K562 (cell line): ENCODE measurements around the gene RAB31. TPM values are rescaled to one million over a fixed set of nuclear protein-coding genes. Genes with fewer than 3 reads are reported as not detected.

Experiments
- CEBPG ChIP-seq, 3 experiments: fragments of 200-800 bp in 1 of 3; sonication (Bioruptor generic) in 1 of 3; sonication (generic) in 1 of 3; formaldehyde crosslinking in 1 of 3; IDR thresholded peaks in 2 of 3; conservative IDR thresholded peaks in 1 of 3; 2 replicates each; pipeline versions ENCODE4 v1.6.1 to v1.8.0; 2016 to 2022; ENCODE audit warnings: missing compliant biosample characterization in 2 of 3, missing genetic modification characterization in 2 of 3, mild to moderate bottlenecking in 1 of 3, missing genetic modification reagents in 1 of 3
- DDX20 ChIP-seq: fragments of 450-650 bp; IDR thresholded peaks from 2 replicates; pipeline ENCODE4 v1.6.1; 2016; ENCODE audit warnings: missing genetic modification characterization, low read depth, mild to moderate bottlenecking, missing compliant biosample characterization, moderate library complexity
- FOXK1 ChIP-seq: sonication (generic); formaldehyde crosslinking; IDR thresholded peaks from 2 replicates; pipeline ENCODE4 v1.8.0; 2022; ENCODE audit warnings: missing genetic modification reagents, mild to moderate bottlenecking, borderline replicate concordance
- HMG20A ChIP-seq: fragments of 450-650 bp; formaldehyde crosslinking; conservative IDR thresholded peaks from 2 replicates; pipeline ENCODE4 v1.4.0; 2020; ENCODE audit warnings: mild to moderate bottlenecking, mixed read lengths
- HNRNPH1 ChIP-seq: fragments of 200-400 bp; formaldehyde crosslinking; optimal IDR thresholded peaks from 2 replicates; pipeline ENCODE3; 2017; ENCODE audit warnings: low read depth, mild to moderate bottlenecking, low read length, moderate library complexity
- HNRNPK ChIP-seq: fragments of 200-400 bp; formaldehyde crosslinking; IDR thresholded peaks from one replicate; pipeline ENCODE4 v1.6.1; 2018; ENCODE audit warnings: mild to moderate bottlenecking, low read depth, low read length; ENCODE audit not compliant: poor library complexity, severe bottlenecking
- KAT2B ChIP-seq: IDR thresholded peaks from one replicate; pipeline ENCODE4 v1.6.1; 2012; ENCODE audit warnings: low read depth, mild to moderate bottlenecking, control low read depth, inconsistent platforms, low read length, moderate library complexity
- KLF13 ChIP-seq: fragments of 450-650 bp; IDR thresholded peaks from 2 replicates; pipeline ENCODE4 v1.6.1; 2016; ENCODE audit warnings: missing genetic modification characterization, low read depth, mild to moderate bottlenecking, missing compliant biosample characterization, moderate library complexity, borderline replicate concordance
- MYC ChIP-seq, 2 experiments: fragments of 250-450 bp in 1 of 2; sonication (Bioruptor Pico) in 1 of 2; IDR thresholded peaks; 2 replicates each; pipeline versions ENCODE4 v1.5.1 to v1.6.1; 2012 to 2021; ENCODE audit warnings: low read depth in 2 of 2, borderline replicate concordance in 1 of 2, improper control_type of control experiment in 1 of 2, low read length in 1 of 2, mild to moderate bottlenecking in 1 of 2, moderate library complexity in 1 of 2
- PHF21A ChIP-seq: fragments of 450-650 bp; IDR thresholded peaks from 2 replicates; pipeline ENCODE4 v1.6.1; 2017; ENCODE audit warnings: low read depth, borderline replicate concordance
- POLR3A ChIP-seq: IDR thresholded peaks from 2 replicates; pipeline ENCODE4 v1.6.1; 2011; ENCODE audit warnings: borderline replicate concordance, mild to moderate bottlenecking, moderate library complexity; ENCODE audit not compliant: insufficient read length, insufficient read depth; ENCODE audit errors: extremely low read depth
- SETDB1 ChIP-seq: IDR thresholded peaks from one replicate; pipeline ENCODE4 v1.6.1; 2012; ENCODE audit warnings: low read length, control low read depth, inconsistent platforms
- ZNF3 ChIP-seq: fragments of 250-450 bp; sonication (Bioruptor Pico); IDR thresholded peaks from 2 replicates; pipeline ENCODE4 v1.5.0; 2021; ENCODE audit warnings: mild to moderate bottlenecking, moderate library complexity
- polyA plus RNA-seq, 8 experiments: library from polyadenylated mRNA; depleted of rRNA in 4 of 8; stranded (reverse) in 5 of 8; unstranded in 3 of 8; fragments of >200 nt; fragmentation: Nextera tagmentation in 2 of 8; fragmentation: Illumina TruSeq in 1 of 8; extraction: Ambion mirVana in 2 of 8; extraction: Trizol in 1 of 8; gene quantifications; 2 replicates each; pipeline versions ENCODE4 v1.2.1 to v1.2.3, GENCODE V29; 2011 to 2014; ENCODE audit warnings: inconsistent platforms in 1 of 8, missing spikeins in 1 of 8
- total RNA-seq, 7 experiments: library from RNA; depleted of rRNA in 6 of 7; stranded (reverse); fragments of >200 nt in 6 of 7; fragmentation: Illumina TruSeq in 2 of 7; extraction: Trizol in 2 of 7; gene quantifications; 2 replicates each; pipeline versions ENCODE4 v1.2.1 to v1.2.3, GENCODE V29; 2011 to 2021; ENCODE audit warnings: low replicate concordance in 1 of 7
- TF ChIP-seq, protein P1 (sequence below): sonication (generic); formaldehyde crosslinking; IDR thresholded peaks from 2 replicates; pipeline ENCODE4 v1.8.0; 2023; ENCODE audit warnings: mild to moderate bottlenecking, missing genetic modification reagents
- TF ChIP-seq, protein P2 (sequence below): fragments of 250-450 bp; sonication (Bioruptor Pico); IDR thresholded peaks from 2 replicates; pipeline ENCODE4 v1.8.0; 2022; ENCODE audit warnings: moderate library complexity, mild to moderate bottlenecking, inconsistent platforms
- TF ChIP-seq, protein P3 (sequence below): fragments of 450-650 bp; IDR thresholded peaks from 2 replicates; pipeline ENCODE4 v1.7.0; 2016; ENCODE audit warnings: borderline replicate concordance
- TF ChIP-seq, protein P4 (sequence below): sonication (generic); formaldehyde crosslinking; IDR thresholded peaks from 2 replicates; pipeline ENCODE4 v1.8.0; 2022; ENCODE audit warnings: mild to moderate bottlenecking, missing genetic modification reagents
- TF ChIP-seq, protein P5 (sequence below): fragments of 250-450 bp; sonication (Bioruptor Pico); IDR thresholded peaks from 2 replicates; pipeline ENCODE4 v1.4.0; 2020; ENCODE audit warnings: mild to moderate bottlenecking, moderate library complexity, borderline replicate concordance

RAB31 gene
- total and polyA plus RNA-seq, 9 of the 15 experiments (the other 6 are each of a cell fraction or from before 2014, with no cell fraction given): 20.7 to 70.4 (median 41.3) TPM

DNA sequence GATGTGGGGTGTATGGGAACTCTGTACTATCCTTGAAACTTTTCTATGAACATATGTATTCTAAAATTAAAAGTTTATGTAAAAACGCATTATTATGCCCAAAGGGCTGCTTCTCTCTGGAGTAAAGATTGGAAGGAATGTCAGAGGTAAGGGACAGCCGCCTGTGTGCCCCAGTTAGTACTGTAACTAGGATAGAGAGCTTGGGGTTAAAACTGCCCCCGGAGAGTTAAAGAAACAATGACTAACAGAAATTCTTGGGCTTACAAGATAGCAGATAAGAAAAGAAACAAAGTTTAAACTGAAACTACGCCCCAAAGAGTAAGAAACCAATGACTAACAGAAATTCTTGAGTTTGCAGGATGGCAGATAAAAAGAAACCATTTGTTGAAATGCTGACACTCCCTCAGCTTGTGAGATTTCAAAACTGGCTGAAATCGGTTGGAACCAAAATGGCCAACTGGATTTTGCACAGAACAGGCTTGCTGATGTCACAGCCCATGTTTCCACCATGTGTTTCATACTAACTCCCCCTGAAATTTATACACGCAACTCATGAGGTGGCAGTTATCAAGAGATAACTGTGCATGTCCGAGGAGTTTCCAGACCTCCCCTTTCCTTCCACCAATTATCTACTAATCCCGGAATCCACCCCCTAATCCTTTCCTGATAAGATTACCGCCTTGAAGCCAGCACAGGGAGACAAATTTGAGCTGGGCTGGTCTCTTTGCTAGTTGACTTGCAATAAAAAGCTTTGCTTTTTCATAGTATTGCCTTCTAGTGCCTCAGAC lies 169.0 kb downstream of the RAB31 start (continued):
- TF ChIP-seq, protein P1, sequence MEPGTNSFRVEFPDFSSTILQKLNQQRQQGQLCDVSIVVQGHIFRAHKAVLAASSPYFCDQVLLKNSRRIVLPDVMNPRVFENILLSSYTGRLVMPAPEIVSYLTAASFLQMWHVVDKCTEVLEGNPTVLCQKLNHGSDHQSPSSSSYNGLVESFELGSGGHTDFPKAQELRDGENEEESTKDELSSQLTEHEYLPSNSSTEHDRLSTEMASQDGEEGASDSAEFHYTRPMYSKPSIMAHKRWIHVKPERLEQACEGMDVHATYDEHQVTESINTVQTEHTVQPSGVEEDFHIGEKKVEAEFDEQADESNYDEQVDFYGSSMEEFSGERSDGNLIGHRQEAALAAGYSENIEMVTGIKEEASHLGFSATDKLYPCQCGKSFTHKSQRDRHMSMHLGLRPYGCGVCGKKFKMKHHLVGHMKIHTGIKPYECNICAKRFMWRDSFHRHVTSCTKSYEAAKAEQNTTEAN (CRISPR knock-in tag): no peak
- TF ChIP-seq, protein P2, sequence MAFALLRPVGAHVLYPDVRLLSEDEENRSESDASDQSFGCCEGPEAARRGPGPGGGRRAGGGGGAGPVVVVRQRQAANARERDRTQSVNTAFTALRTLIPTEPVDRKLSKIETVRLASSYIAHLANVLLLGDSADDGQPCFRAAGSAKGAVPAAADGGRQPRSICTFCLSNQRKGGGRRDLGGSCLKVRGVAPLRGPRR (CRISPR knock-in tag): no peak
- TF ChIP-seq, protein P3, sequence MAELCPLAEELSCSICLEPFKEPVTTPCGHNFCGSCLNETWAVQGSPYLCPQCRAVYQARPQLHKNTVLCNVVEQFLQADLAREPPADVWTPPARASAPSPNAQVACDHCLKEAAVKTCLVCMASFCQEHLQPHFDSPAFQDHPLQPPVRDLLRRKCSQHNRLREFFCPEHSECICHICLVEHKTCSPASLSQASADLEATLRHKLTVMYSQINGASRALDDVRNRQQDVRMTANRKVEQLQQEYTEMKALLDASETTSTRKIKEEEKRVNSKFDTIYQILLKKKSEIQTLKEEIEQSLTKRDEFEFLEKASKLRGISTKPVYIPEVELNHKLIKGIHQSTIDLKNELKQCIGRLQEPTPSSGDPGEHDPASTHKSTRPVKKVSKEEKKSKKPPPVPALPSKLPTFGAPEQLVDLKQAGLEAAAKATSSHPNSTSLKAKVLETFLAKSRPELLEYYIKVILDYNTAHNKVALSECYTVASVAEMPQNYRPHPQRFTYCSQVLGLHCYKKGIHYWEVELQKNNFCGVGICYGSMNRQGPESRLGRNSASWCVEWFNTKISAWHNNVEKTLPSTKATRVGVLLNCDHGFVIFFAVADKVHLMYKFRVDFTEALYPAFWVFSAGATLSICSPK: no peak
- TF ChIP-seq CEBPG (CRISPR knock-in tag; IDR thresholded peaks at IDR 0.05) (peak; percentile 76; the same call in 1 of the 2 replicates), CEBPG (tag; conservative IDR thresholded peaks at IDR 0.05 in 1 of 2, IDR thresholded peaks at IDR 0.05 in 1 of 2) (peak; percentile 84 to 91), SETDB1 (peak; percentile 98), FOXK1 (no peak), HNRNPH1 (no peak), ZNF3 (CRISPR knock-in tag) (peak; percentile 96), KAT2B (no peak), HNRNPK (no peak), HMG20A (CRISPR knock-in tag) (no peak), DDX20 (tag) (peak; percentile 71; the same call in 1 of the 2 replicates), MYC (IDR thresholded peaks at IDR 0.05; ENCODE audit: low read depth, low read length) (peak; percentile 98), MYC (CRISPR knock-in tag; IDR thresholded peaks at IDR 0.05; ENCODE audit: borderline replicate concordance, low read depth) (no peak), POLR3A (no peak), PHF21A (no peak), KLF13 (tag) (0 out of 2 replicates have a peak, but pooled peaks have one; percentile 16)
- TF ChIP-seq, protein P4, sequence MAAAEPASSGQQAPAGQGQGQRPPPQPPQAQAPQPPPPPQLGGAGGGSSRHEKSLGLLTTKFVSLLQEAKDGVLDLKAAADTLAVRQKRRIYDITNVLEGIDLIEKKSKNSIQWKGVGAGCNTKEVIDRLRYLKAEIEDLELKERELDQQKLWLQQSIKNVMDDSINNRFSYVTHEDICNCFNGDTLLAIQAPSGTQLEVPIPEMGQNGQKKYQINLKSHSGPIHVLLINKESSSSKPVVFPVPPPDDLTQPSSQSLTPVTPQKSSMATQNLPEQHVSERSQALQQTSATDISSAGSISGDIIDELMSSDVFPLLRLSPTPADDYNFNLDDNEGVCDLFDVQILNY (CRISPR knock-in tag): no peak
- TF ChIP-seq, protein P5, sequence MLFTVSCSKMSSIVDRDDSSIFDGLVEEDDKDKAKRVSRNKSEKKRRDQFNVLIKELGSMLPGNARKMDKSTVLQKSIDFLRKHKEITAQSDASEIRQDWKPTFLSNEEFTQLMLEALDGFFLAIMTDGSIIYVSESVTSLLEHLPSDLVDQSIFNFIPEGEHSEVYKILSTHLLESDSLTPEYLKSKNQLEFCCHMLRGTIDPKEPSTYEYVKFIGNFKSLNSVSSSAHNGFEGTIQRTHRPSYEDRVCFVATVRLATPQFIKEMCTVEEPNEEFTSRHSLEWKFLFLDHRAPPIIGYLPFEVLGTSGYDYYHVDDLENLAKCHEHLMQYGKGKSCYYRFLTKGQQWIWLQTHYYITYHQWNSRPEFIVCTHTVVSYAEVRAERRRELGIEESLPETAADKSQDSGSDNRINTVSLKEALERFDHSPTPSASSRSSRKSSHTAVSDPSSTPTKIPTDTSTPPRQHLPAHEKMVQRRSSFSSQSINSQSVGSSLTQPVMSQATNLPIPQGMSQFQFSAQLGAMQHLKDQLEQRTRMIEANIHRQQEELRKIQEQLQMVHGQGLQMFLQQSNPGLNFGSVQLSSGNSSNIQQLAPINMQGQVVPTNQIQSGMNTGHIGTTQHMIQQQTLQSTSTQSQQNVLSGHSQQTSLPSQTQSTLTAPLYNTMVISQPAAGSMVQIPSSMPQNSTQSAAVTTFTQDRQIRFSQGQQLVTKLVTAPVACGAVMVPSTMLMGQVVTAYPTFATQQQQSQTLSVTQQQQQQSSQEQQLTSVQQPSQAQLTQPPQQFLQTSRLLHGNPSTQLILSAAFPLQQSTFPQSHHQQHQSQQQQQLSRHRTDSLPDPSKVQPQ: no peak
